ENCODE results near the gene DGAT2.

DGAT2 gene

GRCh38 chr11:75801362-75802020 is 32.9 kb downstream of the DGAT2 start:
- TF ChIP-seq TCF12 (IDR thresholded peaks at IDR 0.05; ENCODE audit: low read depth) (no peak), USF1 (IDR thresholded peaks at IDR 0.05) (no peak), RAD21 (IDR thresholded peaks at IDR 0.05; ENCODE audit: low read depth) (no peak), TEAD4 (IDR thresholded peaks at IDR 0.05) (no peak), EP300 (IDR thresholded peaks at IDR 0.05; ENCODE audit: borderline replicate concordance) (no peak), YY1 (IDR thresholded peaks at IDR 0.05; ENCODE audit: low read depth) (no peak), TAF1 (IDR thresholded peaks at IDR 0.05; ENCODE audit: low read depth) (no peak), NFIC (IDR thresholded peaks at IDR 0.05) (no peak), EGR1 (IDR thresholded peaks at IDR 0.05) (no peak), ZBTB7A (IDR thresholded peaks at IDR 0.05; ENCODE audit: low read depth) (no peak), CREB1 (IDR thresholded peaks at IDR 0.05; ENCODE audit: low read depth) (no peak), REST (IDR thresholded peaks at IDR 0.05; ENCODE audit: low read depth) (no peak), CEBPB (IDR thresholded peaks at IDR 0.05) (no peak), MAX (IDR thresholded peaks at IDR 0.05) (no peak), FOXM1 (IDR thresholded peaks at IDR 0.05; ENCODE audit: borderline replicate concordance, low read depth) (no peak)

GRCh38 chr11:75802021-75802912 is 33.7 kb downstream of the DGAT2 start:
- TF ChIP-seq CEBPB (IDR thresholded peaks at IDR 0.05) (no peak), TAF1 (IDR thresholded peaks at IDR 0.05; ENCODE audit: low read depth) (no peak), NFIC (IDR thresholded peaks at IDR 0.05) (no peak), EGR1 (IDR thresholded peaks at IDR 0.05) (no peak), TEAD4 (IDR thresholded peaks at IDR 0.05) (no peak), ZBTB7A (IDR thresholded peaks at IDR 0.05; ENCODE audit: low read depth) (no peak), RAD21 (IDR thresholded peaks at IDR 0.05; ENCODE audit: low read depth) (no peak), EP300 (IDR thresholded peaks at IDR 0.05; ENCODE audit: borderline replicate concordance) (no peak), USF1 (IDR thresholded peaks at IDR 0.05) (no peak), REST (IDR thresholded peaks at IDR 0.05; ENCODE audit: low read depth) (no peak), MAX (IDR thresholded peaks at IDR 0.05) (no peak), YY1 (IDR thresholded peaks at IDR 0.05; ENCODE audit: low read depth) (no peak), FOXM1 (IDR thresholded peaks at IDR 0.05; ENCODE audit: borderline replicate concordance, low read depth) (no peak), CREB1 (IDR thresholded peaks at IDR 0.05; ENCODE audit: low read depth) (no peak), TCF12 (IDR thresholded peaks at IDR 0.05; ENCODE audit: low read depth) (no peak)

- TF ChIP-seq RAD21 (IDR thresholded peaks at IDR 0.05; ENCODE audit: low read depth) (peak; percentile 86), NFIC (IDR thresholded peaks at IDR 0.05) (no peak), TCF12 (IDR thresholded peaks at IDR 0.05; ENCODE audit: low read depth) (no peak), CEBPB (IDR thresholded peaks at IDR 0.05) (no peak), YY1 (IDR thresholded peaks at IDR 0.05; ENCODE audit: low read depth) (no peak), USF1 (IDR thresholded peaks at IDR 0.05) (no peak), EP300 (IDR thresholded peaks at IDR 0.05; ENCODE audit: borderline replicate concordance) (no peak)
Observed at GRCh38 chr11:75802913-75803820, 34.6 kb downstream of the DGAT2 start.

- TF ChIP-seq TAF1 (IDR thresholded peaks at IDR 0.05; ENCODE audit: low read depth), result no peak
- TF ChIP-seq MAX (IDR thresholded peaks at IDR 0.05), result no peak
- no peak for TF ChIP-seq EP300 (IDR thresholded peaks at IDR 0.05; ENCODE audit: borderline replicate concordance)
- no peak for TF ChIP-seq CEBPB (IDR thresholded peaks at IDR 0.05)
- no peak for TF ChIP-seq NFIC (IDR thresholded peaks at IDR 0.05)
- no peak for TF ChIP-seq RAD21 (IDR thresholded peaks at IDR 0.05; ENCODE audit: low read depth)
- no peak for TF ChIP-seq CREB1 (IDR thresholded peaks at IDR 0.05; ENCODE audit: low read depth)
- no peak for TF ChIP-seq EGR1 (IDR thresholded peaks at IDR 0.05)
- no peak for TF ChIP-seq TEAD4 (IDR thresholded peaks at IDR 0.05)
- no peak for TF ChIP-seq YY1 (IDR thresholded peaks at IDR 0.05; ENCODE audit: low read depth)
- TF ChIP-seq FOXM1 (IDR thresholded peaks at IDR 0.05; ENCODE audit: borderline replicate concordance, low read depth), result no peak
- no peak for TF ChIP-seq TCF12 (IDR thresholded peaks at IDR 0.05; ENCODE audit: low read depth)
Observed at GRCh38 chr11:75809111-75809510, 40.5 kb downstream of the DGAT2 start.

All from Ishikawa (cell line).